HL-60 (cell line): Measurements from ENCODE around the gene PAK3.

Experiments
- DNase-seq, 2 experiments: peaks; one replicate each; pipeline ENCODE4 v3.0.0-alpha.2; 2010 to 2020; ENCODE audit warnings: low read depth in 1 of 2, low spot score in 1 of 2
- H3K27ac ChIP-seq: fragments of 250-450 bp; sonication (Bioruptor Pico); replicated peaks from 2 replicates; pipeline ENCODE4 v1.5.1; 2020; ENCODE audit warnings: mild to moderate bottlenecking, moderate library complexity
- H3K27me3 ChIP-seq: fragments of 250-450 bp; sonication (Bioruptor Pico); 2 replicates; pipeline ENCODE4 v1.5.1; 2021; ENCODE audit warnings: mild to moderate bottlenecking, moderate library complexity; ENCODE audit not compliant: insufficient read depth, poor library complexity, severe bottlenecking
- H3K4me3 ChIP-seq: replicated peaks from 2 replicates; pipeline ENCODE4 v1.5.1; 2011; ENCODE audit warnings: mild to moderate bottlenecking, control low read depth, low read length; ENCODE audit not compliant: insufficient read depth
- CTCF ChIP-seq: IDR thresholded peaks from one replicate; pipeline ENCODE4 v1.5.1; 2011; ENCODE audit warnings: low read length, control low read depth, inconsistent platforms; ENCODE audit not compliant: insufficient read depth
- GABPA ChIP-seq: IDR thresholded peaks from 2 replicates; pipeline ENCODE4 v1.6.1; 2012; ENCODE audit warnings: low read depth
- POLR2AphosphoS5 ChIP-seq: IDR thresholded peaks from 2 replicates; pipeline ENCODE4 v1.6.1; 2012; ENCODE audit warnings: low read depth
- REST ChIP-seq: IDR thresholded peaks from 2 replicates; pipeline ENCODE4 v1.6.1; 2012; ENCODE audit warnings: low read depth; ENCODE audit not compliant: insufficient replicate concordance
- SPI1 ChIP-seq: IDR thresholded peaks from 2 replicates; pipeline ENCODE4 v1.6.1; 2012; ENCODE audit warnings: low read depth, mild to moderate bottlenecking, borderline replicate concordance

The PAK3 gene

GRCh38 chrX:111200327-111200726, 104.3 kb downstream of the PAK3 start:
- peaks cover 2% of the 10 kb centered on the region for H3K27me3 ChIP-seq
- no peak for TF ChIP-seq REST
- H3K27ac ChIP-seq, result no peak overlapping the region

GRCh38 chrX:111207851-111208250, 111.9 kb downstream of the PAK3 start:
- Histone ChIP-seq H3K4me3 (no peak overlapping the region), H3K27me3 (no peaks in the 10 kb centered on the region), H3K27ac (no peak overlapping the region)
- no peak for DNase-seq
- no peak for TF ChIP-seq REST
- TF ChIP-seq GABPA, result no peak
- no peak for TF ChIP-seq CTCF
- no peak for TF ChIP-seq POLR2AphosphoS5
- TF ChIP-seq SPI1, result no peak

More at GRCh38 chrX:111200327-111200726, 104.3 kb downstream of the PAK3 start:
- H3K4me3 ChIP-seq, result no peak overlapping the region
- no peak for DNase-seq

- no peak overlapping the region for H3K4me3 ChIP-seq
- no peak overlapping the region for H3K27ac ChIP-seq
- no peak for TF ChIP-seq SPI1
- no peak for TF ChIP-seq REST
- no peak for TF ChIP-seq CTCF
- no peak for TF ChIP-seq POLR2AphosphoS5
- TF ChIP-seq GABPA, result no peak
- no peak for DNase-seq
- H3K27me3 ChIP-seq, result no peaks in the 10 kb centered on the region
Measured at GRCh38 chrX:111216293-111216801, 120.4 kb downstream of the PAK3 start.
